Keratinocyte (primary cell): ENCODE measurements around the gene CYP4F11.

Experiments
- EZH2 ChIP-seq: IDR thresholded peaks from one replicate; pipeline ENCODE4 v1.6.1; 2012; ENCODE audit warnings: inconsistent platforms, mild to moderate bottlenecking, low read length, moderate library complexity
- TF ChIP-seq, protein P1 (sequence below), 3 experiments: IDR thresholded peaks in 1 of 3; conservative IDR thresholded peaks in 1 of 3; optimal IDR thresholded peaks in 1 of 3; 2 replicates in 2 of 3; 3 replicates in 1 of 3; pipeline versions ENCODE3 to v1.5.1; 2011; ENCODE audit warnings: low read length in 3 of 3, mild to moderate bottlenecking in 3 of 3, moderate library complexity in 2 of 3, control low read depth in 1 of 3, inconsistent platforms in 1 of 3; ENCODE audit not compliant: insufficient read depth in 2 of 3; ENCODE audit errors: extremely low read depth in 1 of 3

DNA sequence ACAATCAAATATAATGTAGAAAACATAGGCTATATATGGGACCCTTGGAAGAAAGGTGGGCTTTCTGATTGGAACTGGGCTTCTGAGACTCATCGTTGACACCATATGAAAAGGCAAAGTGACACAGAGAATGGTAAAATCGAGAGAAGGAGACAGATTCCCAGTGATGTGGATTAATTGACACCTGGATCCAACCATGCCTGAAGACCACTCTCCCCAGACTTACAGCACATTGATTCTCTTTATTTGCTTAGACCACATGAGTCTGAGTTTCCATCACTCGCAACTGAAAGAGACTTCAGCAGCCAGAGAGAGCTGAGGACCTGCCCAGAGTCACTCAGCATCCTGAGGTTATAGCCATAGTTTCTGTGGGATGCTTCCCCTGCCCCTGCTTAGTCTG, 6.0 kb downstream of the CYP4F11 start:
- TF ChIP-seq EZH2 = no peak
- TF ChIP-seq, protein P1, sequence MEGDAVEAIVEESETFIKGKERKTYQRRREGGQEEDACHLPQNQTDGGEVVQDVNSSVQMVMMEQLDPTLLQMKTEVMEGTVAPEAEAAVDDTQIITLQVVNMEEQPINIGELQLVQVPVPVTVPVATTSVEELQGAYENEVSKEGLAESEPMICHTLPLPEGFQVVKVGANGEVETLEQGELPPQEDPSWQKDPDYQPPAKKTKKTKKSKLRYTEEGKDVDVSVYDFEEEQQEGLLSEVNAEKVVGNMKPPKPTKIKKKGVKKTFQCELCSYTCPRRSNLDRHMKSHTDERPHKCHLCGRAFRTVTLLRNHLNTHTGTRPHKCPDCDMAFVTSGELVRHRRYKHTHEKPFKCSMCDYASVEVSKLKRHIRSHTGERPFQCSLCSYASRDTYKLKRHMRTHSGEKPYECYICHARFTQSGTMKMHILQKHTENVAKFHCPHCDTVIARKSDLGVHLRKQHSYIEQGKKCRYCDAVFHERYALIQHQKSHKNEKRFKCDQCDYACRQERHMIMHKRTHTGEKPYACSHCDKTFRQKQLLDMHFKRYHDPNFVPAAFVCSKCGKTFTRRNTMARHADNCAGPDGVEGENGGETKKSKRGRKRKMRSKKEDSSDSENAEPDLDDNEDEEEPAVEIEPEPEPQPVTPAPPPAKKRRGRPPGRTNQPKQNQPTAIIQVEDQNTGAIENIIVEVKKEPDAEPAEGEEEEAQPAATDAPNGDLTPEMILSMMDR (optimal IDR thresholded peaks at IDR 0.05 in 1 of 3, IDR thresholded peaks at IDR 0.05 in 1 of 3, conservative IDR thresholded peaks at IDR 0.05 in 1 of 3; ENCODE audit: extremely low read depth in 1 of 3, insufficient read depth in 2 of 3, low read length in 3 of 3) = no peak
